ENCODE measurements around the gene KLC3.

Gene KLC3

DNA sequence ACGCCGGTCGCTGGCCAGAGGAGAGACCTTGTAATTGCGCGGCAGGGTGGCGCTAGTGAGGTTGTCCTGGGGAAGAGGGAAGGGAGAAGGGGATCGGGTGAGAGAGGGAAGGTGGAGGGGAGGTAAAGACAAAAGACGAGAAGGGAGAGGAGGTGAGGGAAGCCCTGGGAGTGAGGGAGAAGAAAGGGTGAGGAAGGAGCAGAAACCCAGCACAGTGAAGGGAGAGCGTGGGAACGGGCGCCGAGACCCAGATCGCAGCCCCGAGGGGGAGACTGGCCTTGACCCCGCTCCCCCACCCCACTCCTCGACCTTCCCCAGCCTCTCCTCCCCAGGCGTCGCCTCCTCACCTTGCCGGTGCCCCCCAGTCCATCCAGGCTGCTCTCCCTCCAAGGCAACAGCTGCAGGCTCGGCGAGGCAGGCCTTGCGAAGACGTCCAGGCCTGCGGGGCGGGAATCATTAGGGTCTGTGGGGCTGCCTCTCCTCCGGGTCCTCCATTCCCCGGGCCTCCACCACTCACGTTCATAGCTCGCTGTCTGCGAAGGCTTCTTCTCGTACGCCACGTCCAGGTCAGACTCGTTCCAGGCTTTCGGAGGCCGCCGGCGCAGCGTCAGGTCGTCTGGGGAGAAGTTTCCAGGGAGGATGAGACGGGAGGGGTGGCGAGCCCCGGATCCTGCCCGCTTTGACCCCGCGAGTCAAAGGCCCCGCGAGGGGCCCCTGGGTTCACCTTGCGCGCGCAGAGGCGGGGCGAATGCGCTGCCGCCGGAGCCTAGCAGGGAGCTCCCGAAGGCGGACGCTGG, 55.5 kb downstream of the KLC3 start:
- no peak overlapping the region for H3K4me3 ChIP-seq (ENCODE audit: insufficient read depth, low read depth, low read length, poor library complexity, severe bottlenecking)
- H3K36me3 ChIP-seq (ENCODE audit: control insufficient read depth, insufficient read depth, low read length), result no peaks in the 10 kb centered on the region
- no peak overlapping the region for H3K27ac ChIP-seq (ENCODE audit: insufficient read depth, low read length, poor library complexity, severe bottlenecking)
- H3K27me3 ChIP-seq (replicated peaks; ENCODE audit: control insufficient read depth, insufficient read depth, low read length, poor library complexity, severe bottlenecking), result no peaks in the 10 kb centered on the region
- no peaks in the 10 kb centered on the region for H3K9me3 ChIP-seq (ENCODE audit: control insufficient read depth, low read length)
- H3K4me1 ChIP-seq (ENCODE audit: control insufficient read depth, insufficient read depth, low read length, poor library complexity, severe bottlenecking), result peaks cover 9% of the 10 kb centered on the region
- no peak for DNase-seq

DNA sequence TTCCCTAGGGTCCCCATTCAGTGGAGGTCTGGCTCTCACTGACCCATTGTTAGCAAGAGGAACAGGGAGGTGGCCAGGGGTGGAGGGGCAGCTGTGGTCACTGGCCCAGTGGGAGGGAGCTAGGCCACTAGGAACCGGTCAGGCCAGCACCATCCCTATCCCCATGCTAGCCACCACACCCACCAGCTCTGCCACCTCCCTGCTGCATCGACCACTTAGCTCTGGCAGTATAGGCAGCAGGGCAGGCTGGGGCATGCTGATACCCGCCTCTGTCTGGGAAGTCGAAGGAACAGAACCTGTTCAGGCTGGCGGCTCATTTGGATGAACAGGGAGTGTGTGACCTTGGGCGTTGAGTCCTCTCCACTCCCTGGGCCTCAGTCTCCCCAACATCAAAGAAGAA, 59.6 kb downstream of the KLC3 start:
- H3K36me3 ChIP-seq (ENCODE audit: control insufficient read depth, insufficient read depth, low read length), result no peaks in the 10 kb centered on the region
- no peaks in the 10 kb centered on the region for H3K9me3 ChIP-seq (ENCODE audit: control insufficient read depth, low read length)
- H3K27me3 ChIP-seq (replicated peaks; ENCODE audit: control insufficient read depth, insufficient read depth, low read length, poor library complexity, severe bottlenecking), result peaks cover 14% of the 10 kb centered on the region
- DNase-seq, result no peak
- H3K27ac ChIP-seq (ENCODE audit: insufficient read depth, low read length, poor library complexity, severe bottlenecking), result no peak overlapping the region
- peaks cover 21% of the 10 kb centered on the region for H3K4me1 ChIP-seq (ENCODE audit: control insufficient read depth, insufficient read depth, low read length, poor library complexity, severe bottlenecking)
- no peak overlapping the region for H3K4me3 ChIP-seq (ENCODE audit: insufficient read depth, low read depth, low read length, poor library complexity, severe bottlenecking)

All from effector memory CD4-positive, alpha-beta T cell (primary cell).